Measurements from ENCODE around the gene PARD6A. TPM values are rescaled to one million over a fixed set of nuclear protein-coding genes. Genes with fewer than 3 reads are reported as not detected.

The PARD6A gene
- total and polyA plus RNA-seq, 2 of the 13 experiments (the other 11 are each of a cell fraction or from before 2014, with no cell fraction given) = 3.5 to 4.3 TPM

- 0 out of 2 replicates have a peak, but pooled peaks cover 3% of the 10 kb centered on the region for H4K20me1 ChIP-seq (ENCODE audit: insufficient read depth, low read length)
- 73% methylated on average over 35 of the region's 39 CpGs for WGBS (ENCODE audit: low lambda C conversion rate)
- POLR2A ChIA-PET = interaction anchor here (0.6 to 2.0 kb wide), 4 partner anchors 65 to 419 kb away, joined by 4 read pairs; no protein-coding TSS in a partner anchor
- in situ Hi-C loops (cut with HindIII; ENCODE audit: extremely low pct_ligation_motif_present, low pct_unique_long_range_greater_than_20kb) = loop anchor here (10.0 kb wide), 1 partner anchor 274 kb away; the partner anchor contains the start of genes CTRL and PSMB10
- TF ChIP-seq MIER2 (CRISPR knock-in tag; IDR thresholded peaks at IDR 0.05) = peak; percentile 52; the same call in 1 of the 2 replicates
- TF ChIP-seq TBP (CRISPR knock-in tag; IDR thresholded peaks at IDR 0.05) = no peak
- TF ChIP-seq HES4 (CRISPR knock-in tag; IDR thresholded peaks at IDR 0.05; ENCODE audit: borderline replicate concordance) = 0 out of 2 replicates have a peak, but pooled peaks have one; percentile 23
- no peak for TF ChIP-seq HNRNPK (IDR thresholded peaks at IDR 0.05; ENCODE audit: low read depth, low read length, poor library complexity, severe bottlenecking)
- TF ChIP-seq ZNF563 (CRISPR knock-in tag; IDR thresholded peaks at IDR 0.05) = 0 out of 2 replicates have a peak, but pooled peaks have one; percentile 14
- peak; percentile 52; the same call in 1 of the 2 replicates for TF ChIP-seq ZBTB33 (CRISPR knock-in tag; IDR thresholded peaks at IDR 0.05)
- TF ChIP-seq ZNF451 (CRISPR knock-in tag; IDR thresholded peaks at IDR 0.05) = 0 out of 2 replicates have a peak, but pooled peaks have one; percentile 12
- TF ChIP-seq REST (IDR thresholded peaks at IDR 0.05; ENCODE audit: borderline replicate concordance in 1 of 2, low read depth in 1 of 2, low read length in 2 of 2) = peak in 1 of 2 experiments; percentile 92; a peak in 2 of 4 replicates
- 0 out of 2 replicates have a peak, but pooled peaks have one; percentile 11 for TF ChIP-seq TBX3 (IDR thresholded peaks at IDR 0.05; ENCODE audit: borderline replicate concordance)
- H3K4me1 ChIP-seq (ENCODE audit: insufficient read depth, low read length) = peaks cover 25% of the 10 kb centered on the region
- H2AFZ ChIP-seq (ENCODE audit: low read length) = no peak overlapping the region
- no TSS peak for BruUV-seq (replicated peaks)
- no peaks in the 10 kb centered on the region; a peak in 1 of 5 replicates for H3K27me3 ChIP-seq (ENCODE audit: control insufficient read depth in 1 of 2, insufficient read depth in 2 of 2, low read length in 2 of 2)
- peak overlapping the region; percentile 42; the same call in 1 of the 2 replicates for H3K9ac ChIP-seq (ENCODE audit: insufficient read depth, low read depth, low read length)
- H3K27ac ChIP-seq (ENCODE audit: extremely low read length, insufficient read depth, low read length) = peak overlapping the region; percentile 30
- no peak for FAIRE-seq
- no peak for DNase-seq (ENCODE audit: low spot score)
- peak overlapping the region; percentile 19 to 93 (median 55); a peak in 5 of 6 replicates for H3K4me3 ChIP-seq (replicated peaks in 1 of 3; ENCODE audit: insufficient read depth in 1 of 3, low read depth in 2 of 3, low read length in 3 of 3)
- CTCF ChIA-PET (ENCODE audit: low intra/inter-chr PET ratio, low total read pairs) = no interaction called here
- intact Hi-C loops (cut with micrococcal nuclease; ENCODE audit: unreplicated experiment) = no loop called here
- peak overlapping the region; percentile 94 for H3K4me2 ChIP-seq (ENCODE audit: low read depth, low read length)
- H3K9me3 ChIP-seq (ENCODE audit: low read length) = no peaks in the 10 kb centered on the region
- peaks cover 11% of the 10 kb centered on the region for H3K79me2 ChIP-seq (ENCODE audit: insufficient read depth, low read length)
- ATAC-seq = no peak
- H3K36me3 ChIP-seq (replicated peaks in 1 of 2; ENCODE audit: control insufficient read depth in 1 of 2, insufficient read depth in 2 of 2, low read length in 2 of 2) = peaks cover 6 to 13% of the 10 kb centered on the region in 2 experiments; a peak in 4 of 5 replicates
Measured at GRCh38 chr16:67661101-67661761, 471 bp downstream of the PARD6A start.

All from HepG2 (cell line).